Measurements from ENCODE around the gene LIF.
"Not testable (repeated sequence)": the region's sequence is repeated elsewhere in the genome, so short reads cannot be mapped to it uniquely, and the experiment has no call there.

Gene LIF

DNA sequence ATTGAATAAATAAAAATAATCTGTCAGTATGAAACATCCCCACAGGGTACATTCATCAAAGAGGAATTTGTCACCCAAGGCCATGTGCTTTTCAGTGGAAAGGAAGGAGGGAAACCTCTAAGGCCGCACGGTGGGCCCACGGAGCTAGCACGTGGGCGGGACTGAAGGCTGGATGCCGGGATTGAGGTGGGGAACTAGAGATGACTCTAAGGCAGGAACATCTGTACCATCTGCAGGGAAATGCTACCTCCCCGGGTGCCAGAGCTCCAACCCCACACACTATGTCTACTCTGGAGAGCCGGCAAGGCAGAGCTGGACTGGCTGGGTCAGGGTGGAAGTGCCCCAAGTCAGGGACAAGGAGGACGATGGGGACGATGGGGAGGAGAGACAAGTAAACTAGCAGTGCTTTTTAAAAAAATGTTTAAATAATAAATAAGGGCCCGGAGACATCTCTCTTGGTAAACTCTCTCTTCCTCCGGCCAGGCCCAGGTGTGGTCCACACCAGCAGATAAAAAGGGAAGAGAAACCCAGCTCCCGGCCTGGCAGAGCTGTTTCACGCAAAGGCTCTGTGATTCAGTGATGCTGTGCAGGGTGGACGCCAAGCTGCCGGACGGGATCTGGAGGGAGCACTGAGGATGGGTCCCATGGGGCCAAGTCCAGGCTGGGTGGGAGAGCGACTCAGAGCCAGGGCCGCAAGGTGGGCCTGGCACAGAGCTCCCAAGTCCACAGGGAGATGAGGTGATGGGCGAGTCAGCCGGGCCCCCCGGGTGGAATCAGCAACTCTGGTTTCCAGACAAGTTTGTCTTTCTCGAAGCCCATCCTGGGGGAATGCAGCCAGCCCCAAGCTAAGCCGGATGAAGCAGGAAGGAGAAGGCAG lies 5.8 kb downstream of the LIF start:
- no peak for DNase-seq

DNA sequence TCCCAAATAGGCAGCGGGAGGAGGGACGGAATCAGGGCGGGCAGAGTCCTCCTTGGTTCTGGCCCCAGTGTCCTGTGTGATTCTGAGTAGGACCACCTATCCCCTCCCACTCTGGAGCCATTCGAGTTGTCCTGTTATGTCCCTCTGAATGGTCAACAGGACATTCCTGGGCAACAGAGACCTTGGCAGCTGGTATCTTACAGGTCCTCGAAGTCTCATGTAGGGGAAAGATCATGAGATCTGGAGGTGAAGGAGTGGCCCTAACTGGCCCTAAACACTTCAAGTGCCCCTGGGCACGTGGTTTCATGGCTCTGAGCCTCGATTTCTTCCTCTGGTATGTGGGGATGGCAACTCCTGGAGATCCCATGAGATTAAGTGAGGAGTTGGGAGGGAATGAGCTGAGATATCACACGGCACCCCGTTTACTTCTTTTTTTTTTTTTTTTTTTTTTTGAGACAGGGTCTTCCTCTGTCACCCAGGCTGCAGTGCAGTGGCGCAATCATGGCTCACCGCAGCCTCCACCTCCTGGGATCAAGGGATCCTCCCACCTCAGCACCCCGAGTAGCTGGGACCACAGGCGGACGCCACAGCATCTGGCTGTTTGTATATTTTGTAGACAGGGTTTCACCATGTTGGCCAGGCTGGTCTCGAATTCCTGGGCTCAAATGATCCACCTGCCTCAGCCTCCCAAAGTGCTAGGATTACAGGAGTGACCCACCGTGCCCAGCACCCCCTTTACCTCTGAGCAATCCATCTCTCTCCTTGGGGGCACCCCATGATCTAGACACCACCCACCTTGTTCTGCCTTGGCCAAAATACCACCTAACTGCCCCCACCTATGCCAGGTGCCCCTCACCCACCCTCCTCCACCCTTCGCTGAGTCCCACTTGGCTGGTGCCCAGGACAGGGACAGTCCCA lies 6.8 kb downstream of the LIF start:
- no peak for DNase-seq

DNA sequence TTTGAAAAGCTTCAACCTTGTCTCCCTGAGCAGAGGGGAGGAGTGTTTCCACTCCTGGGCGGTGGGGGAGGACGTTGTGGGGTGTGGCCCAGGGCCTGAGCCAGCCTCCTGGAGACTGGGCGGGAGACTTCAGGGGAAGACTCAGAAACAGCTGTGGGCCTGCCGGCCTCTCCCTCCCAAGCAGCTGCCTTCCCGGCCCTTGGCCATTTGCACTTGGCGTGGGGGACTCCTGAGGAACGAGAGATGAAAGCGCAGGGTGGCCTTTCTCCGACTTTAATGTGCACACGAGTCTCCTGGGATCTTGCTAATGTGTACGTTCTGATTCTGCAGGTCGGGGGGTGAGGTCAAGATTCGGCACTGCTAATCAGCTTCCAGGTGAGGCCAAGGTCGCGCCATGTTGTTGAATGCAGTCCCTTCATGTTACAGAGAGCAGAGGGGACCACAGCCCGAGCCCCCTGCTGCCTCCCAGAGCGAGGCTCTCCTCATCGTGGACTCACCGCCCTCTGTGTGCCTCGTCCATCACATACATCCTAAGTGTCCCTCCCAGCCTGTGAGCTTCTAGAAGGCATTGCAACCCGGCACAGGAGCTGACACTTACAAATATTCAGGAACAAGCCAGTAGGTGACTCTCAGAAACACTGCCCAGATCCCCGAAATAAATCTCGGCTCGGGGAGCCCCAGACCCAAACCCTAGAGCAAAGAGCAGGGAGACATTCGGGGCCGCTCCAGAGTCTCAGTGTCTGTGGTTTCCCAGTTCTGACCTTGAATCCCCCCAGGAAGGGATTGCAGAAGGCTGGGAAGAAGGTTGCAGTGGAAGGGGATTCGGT lies 7.7 kb downstream of the LIF start:
- no peak for DNase-seq

DNA sequence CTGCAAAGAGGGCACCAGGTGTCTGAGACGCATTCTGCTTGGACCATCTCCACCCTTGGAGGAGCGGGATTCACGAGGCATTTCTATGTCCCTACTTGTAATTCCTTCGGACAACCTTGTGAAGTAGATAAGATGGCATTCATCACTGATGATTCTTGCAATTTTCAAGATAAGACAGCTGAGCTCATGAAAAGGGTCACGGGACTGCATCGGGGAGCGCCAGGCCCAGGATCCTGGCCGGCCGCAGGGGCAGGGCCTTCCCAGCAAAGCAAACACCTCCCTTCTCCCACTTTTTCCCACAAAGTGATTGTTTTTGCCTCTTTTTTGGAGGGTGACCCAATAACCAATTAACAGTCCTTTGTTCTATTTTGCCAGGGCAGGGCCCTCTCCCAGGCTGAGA lies 8.4 kb downstream of the LIF start:
- no peak for DNase-seq

DNA sequence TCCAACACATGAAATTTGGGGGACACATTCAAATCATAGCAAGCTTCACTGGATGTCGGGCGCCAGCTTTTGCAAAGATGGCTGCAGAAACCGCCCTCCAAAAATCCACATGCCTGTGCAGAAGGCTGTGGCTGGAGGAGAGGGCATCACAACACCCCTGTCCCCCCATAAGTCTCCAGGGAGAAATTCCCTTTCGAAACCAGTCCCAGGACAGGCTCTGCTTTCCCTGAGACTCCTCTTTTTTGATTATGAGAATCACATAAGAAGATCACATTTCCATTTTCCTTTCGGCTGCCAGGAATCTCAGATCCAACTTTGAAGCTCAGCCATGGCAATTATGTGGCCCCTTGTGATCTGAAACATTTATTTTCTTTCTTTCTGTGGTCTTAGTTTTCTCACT lies 9.7 kb downstream of the LIF start:
- DNase-seq: no peak

DNA sequence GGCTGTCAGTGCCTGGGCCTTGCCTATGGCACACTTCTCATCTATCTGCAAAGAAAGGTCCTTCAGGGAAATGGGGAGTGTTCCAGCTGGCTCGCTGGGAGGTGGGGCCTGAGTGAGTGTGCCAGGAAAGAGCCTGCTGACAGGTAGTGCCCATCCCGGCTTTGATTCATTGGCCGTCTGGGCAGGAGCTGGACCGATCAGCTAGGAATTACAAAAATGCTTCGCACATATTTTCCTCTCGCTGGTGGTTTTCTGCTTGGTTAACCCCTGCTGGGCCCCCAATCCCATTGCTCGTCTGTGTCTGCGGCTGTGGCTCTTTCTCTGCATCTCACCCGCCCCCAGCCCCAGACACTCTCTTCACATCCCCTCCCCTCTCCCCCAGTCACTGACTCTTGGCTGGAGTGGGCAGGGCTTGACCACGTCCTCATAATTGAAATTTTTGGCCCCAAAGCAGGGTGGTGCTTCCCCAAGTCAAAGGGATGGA lies 10.8 kb downstream of the LIF start:
- DNase-seq: no peak

DNA sequence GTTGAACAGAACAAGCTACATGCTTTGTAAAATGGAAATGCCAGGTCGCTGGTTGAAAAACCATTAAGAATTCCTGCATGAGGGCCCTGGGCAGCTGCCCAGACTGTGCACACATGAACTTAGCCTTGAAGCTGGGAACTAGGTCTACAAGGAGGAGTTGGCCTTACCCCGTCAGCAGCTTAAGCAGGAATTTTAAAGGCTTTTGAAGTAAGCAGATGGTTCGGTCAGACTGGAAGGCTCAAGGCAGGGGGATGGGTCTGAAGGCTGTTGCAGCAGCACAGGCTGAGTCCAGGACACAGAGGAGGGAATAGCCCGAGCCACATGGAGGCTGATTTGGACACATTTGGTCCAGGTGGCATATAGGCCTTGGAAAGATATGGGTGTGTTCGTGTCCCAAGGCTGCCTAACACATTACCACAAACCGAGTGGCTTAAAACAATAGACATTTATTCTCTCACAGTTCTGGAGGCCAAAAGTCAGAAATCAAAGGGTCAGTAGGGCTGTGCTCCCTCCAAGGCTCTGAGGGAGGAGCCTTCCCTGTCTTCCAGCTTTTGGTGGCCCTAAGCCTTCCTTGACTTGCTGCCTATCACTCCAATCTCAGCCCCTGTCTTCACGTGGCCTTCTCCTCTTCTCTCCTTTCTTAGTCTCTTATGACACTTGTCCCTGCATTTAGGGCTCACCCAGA lies 11.6 kb downstream of the LIF start:
- no peak for DNase-seq

DNA sequence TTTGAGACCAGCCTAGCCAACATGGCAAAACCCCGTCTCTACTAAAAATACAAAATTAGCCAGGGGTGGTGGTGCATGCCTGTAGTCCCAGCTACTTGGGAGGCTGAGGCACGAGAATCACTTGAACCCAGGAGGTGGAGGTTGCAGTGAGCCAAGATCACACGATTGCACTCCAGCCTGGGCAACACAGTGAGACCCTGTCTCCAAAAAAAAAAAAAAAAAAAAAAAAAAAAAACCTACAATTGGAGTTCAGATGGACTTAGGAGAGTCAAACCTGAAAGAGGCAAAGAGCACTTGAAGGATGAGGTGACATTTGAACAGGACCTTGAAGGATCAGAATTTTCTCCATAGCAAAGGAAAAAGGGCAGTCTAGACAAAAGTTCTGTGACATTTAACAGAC lies 12.2 kb downstream of the LIF start:
- not testable (repeated sequence) for DNase-seq

DNA sequence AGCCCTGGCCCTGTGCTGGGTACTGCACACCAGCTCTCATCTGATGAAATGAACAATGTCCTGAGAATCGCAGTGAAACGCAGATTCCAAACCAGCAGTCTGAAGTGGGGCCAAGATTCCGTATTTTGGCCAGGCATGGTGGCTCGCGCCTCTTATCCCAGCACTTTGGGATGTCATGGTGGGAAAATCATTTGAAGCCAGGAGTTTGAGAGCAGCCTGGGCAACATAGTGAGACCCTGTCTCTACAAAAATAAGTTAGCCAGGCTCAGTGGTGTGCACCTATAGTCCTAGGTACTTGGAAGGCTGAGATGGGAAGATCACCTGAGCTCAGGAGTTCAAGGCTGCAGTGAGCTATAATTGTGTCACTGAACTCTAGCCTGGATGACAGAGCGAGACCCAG lies 13.0 kb downstream of the LIF start:
- no peak for DNase-seq

DNA sequence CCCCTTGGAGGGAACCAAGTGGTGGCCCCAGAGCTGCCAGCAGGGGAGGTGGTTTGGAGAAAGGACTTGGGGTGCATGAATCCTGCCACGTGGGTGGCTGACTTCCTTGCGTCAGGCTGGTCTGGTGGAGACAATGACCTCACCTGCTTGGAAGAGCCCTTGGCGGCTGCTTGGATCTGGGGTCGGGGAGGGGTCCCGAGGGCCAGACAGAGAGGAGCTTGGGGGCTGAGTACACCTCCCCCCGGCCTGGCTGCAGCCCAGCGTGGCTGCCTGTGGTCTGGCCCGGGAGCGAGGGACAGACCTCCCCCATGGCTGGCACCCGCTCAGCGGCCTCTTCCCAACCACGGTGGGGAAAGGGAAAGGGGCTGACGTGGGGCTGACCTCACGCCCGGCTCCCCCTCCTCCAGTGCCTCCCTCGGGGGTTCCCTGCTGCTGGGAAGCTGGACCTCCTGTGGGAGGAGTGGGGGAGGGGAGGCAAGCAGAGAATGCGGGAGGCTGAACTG lies 13.8 kb downstream of the LIF start:
- DNase-seq: no peak

DNA sequence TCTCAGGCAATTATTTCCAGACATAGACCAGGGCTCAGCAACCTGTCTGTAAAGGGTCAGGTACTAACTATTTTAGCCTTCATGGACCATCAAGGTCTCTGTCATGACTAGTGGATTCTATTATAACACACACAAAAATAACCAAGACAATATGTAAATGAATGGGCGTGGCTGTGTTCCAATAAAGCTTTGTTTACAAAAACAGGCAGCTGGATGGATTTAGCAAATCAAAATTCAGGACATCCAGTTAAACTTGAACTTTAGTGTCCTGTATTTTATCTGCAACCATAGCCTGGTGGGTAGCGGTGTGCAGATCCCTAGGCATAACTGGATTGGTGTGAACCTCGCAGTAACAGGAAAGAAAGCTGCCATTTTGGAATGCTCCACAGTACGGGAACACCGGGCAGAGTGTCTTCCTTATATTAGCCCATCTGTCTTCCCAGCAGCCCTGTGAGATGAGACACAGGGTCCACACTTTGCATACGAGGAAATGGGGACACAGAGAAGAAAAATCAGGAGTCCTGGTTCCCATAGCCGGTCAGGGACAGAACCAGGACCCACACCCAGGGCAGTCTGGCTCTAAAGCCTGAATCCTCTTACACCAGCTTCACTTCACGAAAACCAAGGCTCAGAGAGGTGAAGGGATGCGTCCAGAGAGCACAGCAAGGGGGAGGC lies 15.6 kb downstream of the LIF start:
- no peak for DNase-seq

DNA sequence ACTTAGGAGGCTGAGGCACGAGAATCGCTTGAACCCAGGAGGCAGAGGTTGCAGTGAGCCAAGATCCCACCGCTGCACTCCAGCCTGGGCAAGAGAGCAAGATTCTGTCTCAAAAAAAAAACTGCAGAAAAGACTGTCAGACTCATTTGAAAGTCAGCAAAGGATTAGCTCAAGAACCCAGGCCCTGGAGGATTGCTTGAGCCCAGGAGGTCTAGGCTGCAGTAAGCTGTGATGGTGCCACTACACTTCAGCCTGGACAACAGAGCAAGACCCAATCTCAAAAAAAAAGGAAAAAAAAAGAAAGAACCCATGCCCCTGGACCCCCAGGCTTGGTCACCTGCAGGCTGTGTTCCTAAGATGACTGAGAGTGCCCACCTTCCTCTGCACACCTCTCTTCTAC lies 16.2 kb downstream of the LIF start:
- DNase-seq: no peak

DNA sequence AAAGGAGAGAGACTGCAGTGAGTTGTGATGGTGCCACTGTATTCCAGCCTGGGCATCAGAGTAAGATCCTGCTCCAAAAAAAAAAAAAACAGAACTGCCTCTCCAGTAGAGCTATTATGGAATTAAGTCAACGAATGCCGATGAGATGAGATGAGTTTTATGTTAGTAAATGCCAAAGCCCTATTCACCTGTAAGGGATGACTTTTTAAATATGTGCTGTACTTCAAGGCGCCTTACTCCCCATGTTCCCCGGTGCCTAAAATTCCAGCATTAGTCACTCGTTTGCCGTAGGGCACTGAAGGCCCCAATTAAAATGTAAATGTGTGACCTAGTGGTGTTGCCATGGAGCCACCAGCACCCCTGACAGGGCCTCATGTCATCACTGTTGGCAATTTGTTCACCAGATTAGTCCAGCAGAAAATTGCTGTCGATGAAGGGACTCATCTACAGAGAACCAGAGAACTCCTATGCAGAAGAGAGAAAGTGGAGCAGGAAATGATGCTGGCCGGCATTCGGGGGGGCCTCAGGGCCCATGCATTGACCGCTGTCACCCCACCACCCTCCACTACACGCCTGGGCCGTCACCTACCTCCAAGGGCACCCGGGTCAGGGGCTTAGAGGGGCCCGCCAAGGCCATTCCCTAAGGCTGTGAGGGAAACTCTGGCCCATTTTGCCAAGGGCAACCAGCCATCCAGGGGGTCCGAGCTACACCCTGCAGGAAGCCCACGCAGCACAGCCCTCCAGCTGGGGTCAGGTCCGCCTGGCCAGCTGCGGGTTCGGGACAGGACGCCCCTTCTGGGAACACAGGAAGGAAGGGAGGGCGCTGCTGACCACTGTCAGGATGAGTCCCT lies 17.8 kb downstream of the LIF start:
- no peak for DNase-seq

DNA sequence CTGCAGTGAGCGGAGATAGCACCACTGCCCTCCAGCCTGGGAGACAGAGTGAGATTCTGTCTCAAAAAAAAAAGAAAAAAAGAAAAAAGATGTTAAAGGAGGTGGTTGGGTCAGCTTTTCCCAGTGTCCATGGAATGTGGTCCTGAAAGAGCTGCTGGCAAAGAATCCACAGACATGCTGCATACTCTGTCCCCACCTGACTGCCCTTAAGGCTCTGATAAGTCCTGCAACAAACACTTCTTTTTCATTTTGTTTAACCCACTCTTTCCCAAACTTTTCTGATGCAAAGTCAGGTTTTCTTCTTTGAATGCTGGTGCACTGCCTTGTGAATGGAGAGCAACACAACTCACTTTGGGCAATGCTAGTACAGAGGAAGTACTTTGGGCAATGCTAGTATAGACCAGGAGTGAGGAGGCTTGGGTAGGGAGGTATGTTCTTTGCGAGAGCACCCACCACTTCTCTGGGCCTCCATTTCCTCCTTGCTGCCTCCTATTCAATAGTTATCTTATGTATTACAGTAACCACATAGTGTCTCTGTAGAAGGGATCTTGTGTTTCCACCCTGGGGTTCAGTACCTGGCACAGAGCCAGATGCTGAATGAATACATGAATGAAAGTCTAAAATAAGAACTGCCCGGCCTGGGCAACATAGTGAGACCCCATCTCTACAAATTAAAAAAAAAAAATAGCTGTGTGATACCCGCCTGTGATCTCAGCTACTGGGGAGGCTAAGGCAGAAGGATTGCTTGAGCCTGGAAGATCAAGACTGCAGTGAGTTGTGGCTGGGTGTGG lies 18.9 kb downstream of the LIF start:
- no peak for DNase-seq

DNA sequence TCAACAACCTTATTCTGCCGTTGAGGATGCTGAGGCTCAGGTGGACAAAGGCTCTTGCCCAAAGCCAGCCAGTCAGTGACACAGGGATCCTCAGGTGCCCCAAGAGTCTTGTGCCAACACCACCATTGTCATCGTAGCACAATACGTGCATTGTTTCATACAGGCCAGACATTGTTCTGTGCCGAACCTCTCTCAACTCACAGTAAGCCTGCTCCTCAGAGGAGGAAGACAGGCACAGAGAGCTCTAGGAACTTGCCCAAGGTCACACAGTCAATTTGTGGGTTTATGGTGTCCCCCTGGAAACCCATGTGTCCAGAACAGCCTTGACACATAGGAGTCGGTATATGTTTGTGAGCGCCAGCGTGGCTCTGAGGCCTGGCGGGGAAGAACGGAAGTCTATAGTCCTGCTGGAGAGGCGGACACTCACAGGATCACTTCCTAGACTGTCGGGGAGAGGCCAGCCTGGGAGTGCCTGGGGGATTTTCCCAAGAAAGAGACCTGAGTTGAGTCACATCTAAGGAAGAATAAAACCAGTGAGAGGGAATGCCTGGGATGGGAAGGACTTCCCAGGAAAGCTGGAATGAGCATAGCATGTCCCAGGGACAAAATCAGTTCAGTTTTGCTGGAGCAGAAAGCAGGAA lies 20.2 kb downstream of the LIF start:
- DNase-seq: no peak

DNA sequence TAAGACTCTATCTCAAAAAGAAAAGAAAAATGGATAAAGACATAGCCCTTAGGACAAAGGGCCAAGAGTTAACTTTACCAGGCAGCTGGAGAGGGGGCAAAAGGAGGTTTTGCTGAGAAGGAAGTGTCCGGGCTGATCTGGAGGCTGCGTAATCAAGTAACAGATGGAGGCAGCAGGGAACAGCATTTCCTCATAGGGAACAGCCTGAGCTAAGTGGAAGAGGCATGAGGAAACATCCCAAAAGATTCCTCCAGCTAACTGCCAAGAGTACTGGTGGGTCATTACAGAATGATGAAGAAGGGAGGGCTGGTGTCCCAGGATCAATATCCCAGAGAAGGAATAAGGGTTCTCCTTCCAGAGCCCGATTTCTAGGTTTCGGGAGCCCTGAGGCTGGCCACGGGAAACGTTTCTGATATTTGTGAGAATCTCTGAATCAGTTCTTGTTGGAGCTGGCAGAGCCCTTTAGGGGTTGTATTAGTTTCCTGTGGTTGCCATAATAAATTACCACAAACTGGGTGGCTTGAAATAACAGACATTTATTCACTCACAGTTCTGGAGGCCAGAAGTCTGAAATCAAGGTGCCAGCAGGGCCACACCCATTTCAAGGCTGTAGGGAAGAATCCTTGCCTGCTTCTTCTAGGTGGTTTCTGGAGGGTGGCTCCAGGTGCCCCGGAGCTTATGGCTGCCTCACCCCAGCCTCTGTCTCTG lies 21.2 kb downstream of the LIF start:
- DNase-seq: no peak

DNA sequence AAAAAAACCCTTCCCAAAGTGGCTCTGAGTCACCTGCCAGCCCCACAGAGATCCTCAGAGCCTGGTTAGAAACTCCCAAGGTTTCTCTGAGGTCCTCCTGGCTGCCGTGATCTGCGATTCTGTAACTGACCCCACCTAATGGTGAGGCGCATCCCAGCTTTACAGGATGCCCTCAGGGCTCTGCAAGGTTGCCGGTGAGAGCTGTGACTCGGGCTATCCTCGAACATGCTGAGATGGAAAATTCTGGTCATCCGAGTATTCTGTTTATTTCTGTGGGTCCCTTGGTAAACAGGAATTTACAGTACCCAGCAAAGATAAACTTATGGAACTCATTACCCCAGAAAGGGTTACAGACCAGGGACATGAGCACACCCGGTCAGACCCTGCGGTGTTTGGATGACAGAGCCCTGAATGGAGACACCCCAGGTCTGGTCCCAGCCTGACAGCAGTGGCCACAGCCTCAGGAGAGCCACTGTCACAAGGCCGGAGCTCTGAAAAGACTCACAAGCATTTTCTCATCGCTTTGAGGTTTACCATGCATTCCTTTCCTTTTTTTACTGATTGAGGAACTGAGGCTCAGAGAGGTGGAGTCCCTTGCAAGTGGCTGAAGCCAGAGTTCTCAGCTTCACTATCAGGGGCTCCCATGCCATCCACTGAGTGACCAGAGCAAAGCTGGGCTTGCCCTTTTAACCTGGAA lies 22.2 kb downstream of the LIF start:
- DNase-seq: no peak

DNA sequence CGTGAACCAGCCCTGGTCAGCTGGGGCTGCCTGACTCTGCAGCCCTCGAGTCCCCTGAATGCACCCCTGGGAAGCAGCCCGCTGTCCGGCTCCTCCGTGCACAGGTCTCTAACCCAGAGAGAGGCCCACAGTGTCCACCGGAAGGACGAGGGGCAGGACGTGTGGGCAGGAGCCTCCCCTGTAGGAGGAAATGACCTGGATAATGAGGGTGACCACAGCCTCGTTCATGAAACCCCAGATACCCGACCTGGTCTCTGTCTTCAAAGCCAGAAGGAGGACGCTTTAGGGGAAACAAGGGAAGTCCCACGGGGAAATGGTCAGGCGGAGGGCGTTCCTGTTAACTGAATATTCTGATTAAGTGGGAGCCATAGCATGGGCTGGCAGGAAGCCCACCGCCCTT lies 23.3 kb downstream of the LIF start:
- DNase-seq: no peak
